Measurements from ENCODE around the gene AKT3.

- TF ChIP-seq CTCF (IDR thresholded peaks at IDR 0.05), result no peak
- no peak for TF ChIP-seq POLR2A (IDR thresholded peaks at IDR 0.05)
These were observed 186.4 kb downstream of the AKT3 start for GRCh38 chr1:243663651-243664050.

Data from sigmoid colon (tissue), 3 donors.